ENCODE measurements around the gene IQGAP2.

DNA sequence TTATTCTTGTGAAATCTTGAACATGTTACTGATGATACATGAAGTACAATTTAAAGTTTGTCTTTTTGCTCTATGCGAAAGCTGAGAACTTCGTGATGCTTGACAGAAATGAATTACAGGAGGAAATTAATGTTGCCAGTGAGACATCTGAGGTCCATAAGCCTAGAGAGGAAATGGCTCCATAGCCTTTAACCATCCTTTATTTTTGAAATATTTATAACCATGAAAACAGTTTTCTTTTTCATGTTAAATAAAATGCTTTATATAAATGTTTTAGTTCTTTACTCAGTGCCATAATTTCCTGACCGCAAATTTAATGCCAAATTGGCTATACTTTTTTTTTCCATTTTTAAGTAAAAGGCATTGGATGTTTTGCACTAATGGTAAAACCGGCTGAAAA lies 191.0 kb downstream of the IQGAP2 start:
- no peak for TF ChIP-seq EP300 (IDR thresholded peaks at IDR 0.05; ENCODE audit: borderline replicate concordance)
- TF ChIP-seq CREB1 (IDR thresholded peaks at IDR 0.05; ENCODE audit: low read depth) = no peak
- no peak for TF ChIP-seq EGR1 (IDR thresholded peaks at IDR 0.05)
- no peak for TF ChIP-seq TCF12 (IDR thresholded peaks at IDR 0.05; ENCODE audit: low read depth)
- no peak for TF ChIP-seq FOXM1 (IDR thresholded peaks at IDR 0.05; ENCODE audit: borderline replicate concordance, low read depth)
- no peak for TF ChIP-seq MAX (IDR thresholded peaks at IDR 0.05)
- no peak for TF ChIP-seq REST (IDR thresholded peaks at IDR 0.05; ENCODE audit: low read depth)
- no peak for TF ChIP-seq RAD21 (IDR thresholded peaks at IDR 0.05; ENCODE audit: low read depth)
